ENCODE measurements around the gene CD300LG. TPM values are rescaled to one million over a fixed set of nuclear protein-coding genes. Genes with fewer than 3 reads are reported as not detected.
"Not testable (repeated sequence)": the region's sequence is repeated elsewhere in the genome, so short reads cannot be mapped to it uniquely, and the experiment has no call there.

The CD300LG gene
- polyA plus RNA-seq, 3 donors = not detected

DNA sequence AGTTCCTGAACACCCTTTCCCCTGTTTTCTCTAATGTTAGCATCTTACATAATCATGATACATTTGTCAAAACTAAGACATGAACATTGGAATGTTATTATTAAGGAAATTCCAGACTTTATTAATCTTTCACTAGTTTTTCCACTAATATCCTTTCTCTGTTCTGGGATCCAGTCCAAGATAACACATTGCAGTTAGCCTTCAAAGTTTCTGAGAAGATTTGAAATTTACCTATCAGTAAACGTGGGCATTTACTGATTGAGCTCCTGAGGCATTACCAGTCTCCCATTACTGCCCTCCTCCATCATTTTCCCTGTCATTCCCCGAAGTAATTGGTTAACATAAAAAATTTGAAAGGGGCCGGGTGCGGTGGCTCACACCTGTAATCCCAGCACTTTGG is 5.7 kb upstream of the CD300LG start:
- no peaks in the 10 kb centered on the region for H4K20me1 ChIP-seq (ENCODE audit: insufficient read depth, low read length)
- H3K36me3 ChIP-seq (replicated peaks in 1 of 2; ENCODE audit: control insufficient read depth in 1 of 2, insufficient read depth in 2 of 2, low read length in 2 of 2) = no peaks in the 10 kb centered on the region
- no peak overlapping the region for H3K27ac ChIP-seq (ENCODE audit: low read depth in 1 of 2, low read length in 2 of 2)
- Mint-ChIP-seq H3K9me3 (peaks cover 0 to 1% (median 0%) of the 10 kb centered on the region in 7 donors), H3K27me3 (ENCODE audit: low read depth in 3 of 3) (peaks cover 5 to 22% (median 9%) of the 10 kb centered on the region in 3 donors), H3K4me3 (no peak overlapping the region), H3K4me1 (peaks cover 8% of the 10 kb centered on the region), H3K27ac (no peak overlapping the region), H3K36me3 (no peaks in the 10 kb centered on the region)
- TF ChIP-seq, protein P1, sequence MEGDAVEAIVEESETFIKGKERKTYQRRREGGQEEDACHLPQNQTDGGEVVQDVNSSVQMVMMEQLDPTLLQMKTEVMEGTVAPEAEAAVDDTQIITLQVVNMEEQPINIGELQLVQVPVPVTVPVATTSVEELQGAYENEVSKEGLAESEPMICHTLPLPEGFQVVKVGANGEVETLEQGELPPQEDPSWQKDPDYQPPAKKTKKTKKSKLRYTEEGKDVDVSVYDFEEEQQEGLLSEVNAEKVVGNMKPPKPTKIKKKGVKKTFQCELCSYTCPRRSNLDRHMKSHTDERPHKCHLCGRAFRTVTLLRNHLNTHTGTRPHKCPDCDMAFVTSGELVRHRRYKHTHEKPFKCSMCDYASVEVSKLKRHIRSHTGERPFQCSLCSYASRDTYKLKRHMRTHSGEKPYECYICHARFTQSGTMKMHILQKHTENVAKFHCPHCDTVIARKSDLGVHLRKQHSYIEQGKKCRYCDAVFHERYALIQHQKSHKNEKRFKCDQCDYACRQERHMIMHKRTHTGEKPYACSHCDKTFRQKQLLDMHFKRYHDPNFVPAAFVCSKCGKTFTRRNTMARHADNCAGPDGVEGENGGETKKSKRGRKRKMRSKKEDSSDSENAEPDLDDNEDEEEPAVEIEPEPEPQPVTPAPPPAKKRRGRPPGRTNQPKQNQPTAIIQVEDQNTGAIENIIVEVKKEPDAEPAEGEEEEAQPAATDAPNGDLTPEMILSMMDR (IDR thresholded peaks at IDR 0.05) = no peak
- no peak overlapping the region for H3K9ac ChIP-seq (ENCODE audit: insufficient read depth, low read length, poor library complexity, severe bottlenecking)
- intact Hi-C loops (cut with micrococcal nuclease) = no loop called here
- H3K9me3 ChIP-seq (replicated peaks in 1 of 2; ENCODE audit: control insufficient read depth in 1 of 2, insufficient read depth in 1 of 2, low read length in 2 of 2) = no peaks in the 10 kb centered on the region
- no peak overlapping the region for H3K4me3 ChIP-seq (replicated peaks in 1 of 3; ENCODE audit: low read depth in 2 of 3, low read length in 3 of 3)
- WGBS (ENCODE audit: insufficient coverage) = 90% methylated on average over 2 of the region's 4 CpGs
- H3K27me3 ChIP-seq (ENCODE audit: control insufficient read depth in 2 of 2, insufficient read depth in 2 of 2, low read length in 2 of 2) = no peaks in the 10 kb centered on the region
- H3K4me2 ChIP-seq (replicated peaks; ENCODE audit: extremely low read depth, low read length, poor library complexity, severe bottlenecking) = no peak overlapping the region
- H3K79me2 ChIP-seq (ENCODE audit: insufficient read depth, low read length) = no peaks in the 10 kb centered on the region
- no peak for DNase-seq
- peaks cover 0 to 3% of the 10 kb centered on the region in 2 donors for H3K4me1 ChIP-seq (ENCODE audit: control insufficient read depth in 1 of 2, insufficient read depth in 2 of 2, low read length in 2 of 2)
- H2AFZ ChIP-seq (ENCODE audit: insufficient read depth, low read depth, low read length, poor library complexity, severe bottlenecking) = no peak overlapping the region

DNA sequence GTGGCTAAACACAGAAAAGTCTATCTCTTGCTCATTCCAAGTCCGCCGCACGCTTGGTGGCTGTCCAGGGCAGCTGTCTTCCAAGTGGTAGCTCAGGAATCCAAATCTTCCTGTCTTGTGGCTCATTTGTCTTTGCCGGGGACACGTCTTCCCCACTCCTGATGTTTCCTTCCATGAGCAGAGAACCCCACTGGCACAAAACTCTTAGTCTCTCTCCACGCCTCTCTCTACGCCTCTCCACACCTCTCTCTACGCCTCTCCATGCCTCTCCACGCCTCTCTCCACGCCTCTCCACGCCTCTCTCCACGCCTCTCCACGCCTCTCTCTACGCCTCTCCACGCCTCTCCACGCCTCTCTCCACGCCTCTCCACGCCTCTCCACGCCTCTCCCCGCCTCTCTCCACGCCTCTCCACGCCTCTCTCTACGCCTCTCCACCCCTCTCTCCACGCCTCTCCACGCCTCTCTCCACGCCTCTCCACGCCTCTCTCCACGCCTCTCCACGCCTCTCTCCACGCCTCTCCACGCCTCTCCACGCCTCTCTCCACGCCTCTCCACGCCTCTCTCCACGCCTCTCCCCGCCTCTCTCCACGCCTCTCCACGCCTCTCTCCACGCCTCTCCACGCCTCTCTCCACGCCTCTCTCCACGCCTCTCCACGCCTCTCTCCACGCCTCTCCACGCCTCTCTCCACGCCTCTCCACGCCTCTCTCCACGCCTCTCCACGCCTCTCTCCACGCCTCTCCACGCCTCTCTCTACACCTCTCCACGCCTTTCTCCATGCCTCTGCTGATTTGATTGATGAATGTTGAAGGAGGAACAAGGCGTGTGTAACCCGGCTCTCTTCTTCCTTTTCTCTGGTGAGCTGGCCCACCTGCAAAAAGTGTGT is 4.6 kb upstream of the CD300LG start:
- not testable (repeated sequence) for H3K79me2 ChIP-seq (ENCODE audit: insufficient read depth, low read length)

More for the DNA sequence above, 4.6 kb upstream of the CD300LG start:
- H3K36me3 Mint-ChIP-seq; H3K9ac ChIP-seq (ENCODE audit: insufficient read depth, low read length, poor library complexity, severe bottlenecking); DNase-seq; H3K27ac ChIP-seq (ENCODE audit: low read depth in 1 of 2, low read length in 2 of 2); H3K4me2 ChIP-seq (replicated peaks; ENCODE audit: extremely low read depth, low read length, poor library complexity, severe bottlenecking); H3K27me3 ChIP-seq (ENCODE audit: control insufficient read depth in 2 of 2, insufficient read depth in 2 of 2, low read length in 2 of 2); H3K9me3 Mint-ChIP-seq; H3K9me3 ChIP-seq (replicated peaks in 1 of 2; ENCODE audit: control insufficient read depth in 1 of 2, insufficient read depth in 1 of 2, low read length in 2 of 2); H3K4me3 ChIP-seq (replicated peaks in 1 of 3; ENCODE audit: low read depth in 2 of 3, low read length in 3 of 3); H4K20me1 ChIP-seq (ENCODE audit: insufficient read depth, low read length); H2AFZ ChIP-seq (ENCODE audit: insufficient read depth, low read depth, low read length, poor library complexity, severe bottlenecking); intact Hi-C loops (cut with micrococcal nuclease); H3K36me3 ChIP-seq (replicated peaks in 1 of 2; ENCODE audit: control insufficient read depth in 1 of 2, insufficient read depth in 2 of 2, low read length in 2 of 2): not testable (repeated sequence)
- peaks cover 4 to 11% of the 10 kb centered on the region in 2 donors for H3K4me1 ChIP-seq (ENCODE audit: control insufficient read depth in 1 of 2, insufficient read depth in 2 of 2, low read length in 2 of 2)
- peak overlapping the region in 1 of 7 donors; percentile 59 for H3K27ac Mint-ChIP-seq
- peaks cover 15% of the 10 kb centered on the region for H3K4me1 Mint-ChIP-seq
- WGBS (ENCODE audit: insufficient coverage) = 97% methylated on average over 26 of the region's 54 CpGs
- peak overlapping the region in 1 of 2 donors; percentile 57 for H3K4me3 Mint-ChIP-seq
- H3K27me3 Mint-ChIP-seq (ENCODE audit: low read depth in 3 of 3) = peaks cover 5 to 22% (median 7%) of the 10 kb centered on the region in 3 donors
